ENCODE measurements around the gene CBR3.

DNA sequence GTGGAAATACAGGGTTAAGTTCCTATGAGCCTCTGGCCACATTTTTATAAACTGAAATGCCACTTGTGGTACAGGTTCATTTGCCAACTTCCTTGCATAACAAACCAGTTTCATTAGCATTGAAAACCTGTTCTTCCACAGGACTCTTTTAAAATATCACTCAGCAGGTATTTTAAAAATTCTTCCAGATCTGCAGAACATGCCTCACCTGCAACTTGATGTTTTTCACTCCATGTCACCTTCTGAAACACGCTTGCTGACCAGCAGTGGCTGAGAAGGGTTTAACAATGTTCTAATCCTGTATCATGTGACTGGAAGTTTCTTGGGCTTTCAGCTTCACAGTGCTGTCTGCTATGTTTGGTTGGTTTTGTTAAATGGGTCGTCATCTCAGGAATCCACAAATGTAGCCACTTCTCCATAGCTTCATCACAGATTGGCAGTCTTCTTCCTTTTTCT, 17.6 kb upstream of the CBR3 start:
- TF ChIP-seq CTCF (IDR thresholded peaks at IDR 0.05) (no peak), POLR2A (IDR thresholded peaks at IDR 0.05) (no peak), POLR2AphosphoS5 (IDR thresholded peaks at IDR 0.05) (no peak), EP300 (IDR thresholded peaks at IDR 0.05) (no peak)
